Testis (tissue), 3 donors: ENCODE data around the gene OR10G3. TPM values are rescaled to one million over a fixed set of nuclear protein-coding genes. Genes with fewer than 3 reads are reported as not detected.
A peak's percentile ranks its signal among the peaks of the same experiment; 100 is the strongest.

Experiments used
- DNase-seq: peaks from one replicate; pipeline ENCODE4 v3.0.0-alpha.2; 2019
- H3K27ac ChIP-seq, 2 donors: fragments of 200-600 bp; sonication (generic); one replicate each; pipeline ENCODE4 v1.5.1; 2019
- H3K27me3 ChIP-seq: fragments of 200-600 bp; sonication (generic); one replicate; pipeline ENCODE4 v1.5.1; 2019
- H3K36me3 ChIP-seq: fragments of 200-600 bp; sonication (generic); one replicate; pipeline ENCODE4 v1.5.1; 2017; ENCODE audit warnings: low read depth; ENCODE audit errors: missing control alignments
- H3K4me1 ChIP-seq: fragments of 200-600 bp; sonication (generic); one replicate; pipeline ENCODE4 v1.5.1; 2019
- H3K4me3 ChIP-seq, 2 donors: fragments of 200-600 bp; sonication (generic); one replicate each; pipeline ENCODE4 v1.5.1; 2017 to 2019
- H3K9me3 ChIP-seq: fragments of 200-600 bp; sonication (generic); one replicate; pipeline ENCODE4 v1.5.1; 2017
- CTCF ChIP-seq, 3 experiments: fragments of 450-650 bp in 2 of 3; fragments of 200-600 bp in 1 of 3; sonication (generic) in 1 of 3; IDR thresholded peaks; one replicate each; pipeline ENCODE4 v1.5.1; 2016 to 2019; ENCODE audit warnings: antibody characterized with exemption in 3 of 3, mild to moderate bottlenecking in 2 of 3, moderate library complexity in 1 of 3
- POLR2A ChIP-seq: fragments of 450-650 bp; IDR thresholded peaks from one replicate; pipeline ENCODE4 v1.6.1; 2017; ENCODE audit warnings: antibody characterized with exemption, mild to moderate bottlenecking, moderate library complexity
- WGBS, 2 donors: methylation state at CpG; one replicate each; pipeline ENCODE4 v1.1.5; 2018; 5-methylcytosine and 5-hydroxymethylcytosine counted together
- intact Hi-C: fragments of 100-400 bp; cut with DNase I; formaldehyde crosslinking; loops from one replicate; pipeline ENCODE4 v1.15.1; 2023; ENCODE audit warnings: low total_unique reads
- polyA plus RNA-seq: library from polyadenylated mRNA; stranded (reverse); fragments of 350-450 nt; fragmentation: Illumina TruSeq; extraction: RNeasy Lipid Tissue Mini Kit (QIAGEN cat#74804); gene quantifications from one replicate; pipeline ENCODE4 v1.2.3, GENCODE V29; 2014; ENCODE audit warnings: low read depth, low replicate concordance; ENCODE audit not compliant: insufficient read depth
- total RNA-seq, 2 donors: library from RNA; depleted of rRNA; stranded (reverse); fragments of >200 nt; gene quantifications; one replicate each; pipeline ENCODE4 v1.2.3, GENCODE V29; 2016

The OR10G3 gene
- total and polyA plus RNA-seq, 3 donors from 2014 or later: not detected

DNA sequence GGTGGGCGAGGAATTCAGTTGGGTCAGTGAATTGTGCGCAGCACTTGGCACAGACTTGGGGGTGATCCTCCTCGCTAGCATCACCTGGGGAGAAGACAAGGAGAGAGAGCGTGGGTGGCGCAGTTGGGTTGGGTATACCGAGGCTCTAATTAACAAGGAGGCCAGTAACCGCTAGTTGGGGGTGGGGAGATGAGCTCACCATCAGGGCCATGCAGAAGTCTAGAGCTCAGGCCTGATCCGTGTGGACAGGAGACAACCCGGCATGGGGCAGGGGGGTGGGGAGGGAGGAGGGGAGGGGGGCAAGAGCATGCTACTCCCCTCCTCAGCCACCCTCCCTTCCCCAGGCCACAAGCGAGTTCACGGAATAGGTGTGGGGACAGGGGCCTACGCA lies 54.3 kb downstream of the OR10G3 start:
- no peaks in the 10 kb centered on the region for H3K27me3 ChIP-seq
- H3K4me1 ChIP-seq: peaks cover 9% of the 10 kb centered on the region
- H3K27ac ChIP-seq: no peak overlapping the region
- H3K9me3 ChIP-seq: no peaks in the 10 kb centered on the region
- intact Hi-C loops: no loop called here
- peak overlapping the region; percentile 69 to 81 for H3K4me3 ChIP-seq
- TF ChIP-seq POLR2A (no peak), CTCF (IDR thresholded peaks at IDR 0.05) (no peak)
- H3K36me3 ChIP-seq: no peaks in the 10 kb centered on the region
- 22 to 27% methylated on average over 7 to 11 of the region's 12 CpGs for WGBS, 2 donors
- no peak for DNase-seq

DNA sequence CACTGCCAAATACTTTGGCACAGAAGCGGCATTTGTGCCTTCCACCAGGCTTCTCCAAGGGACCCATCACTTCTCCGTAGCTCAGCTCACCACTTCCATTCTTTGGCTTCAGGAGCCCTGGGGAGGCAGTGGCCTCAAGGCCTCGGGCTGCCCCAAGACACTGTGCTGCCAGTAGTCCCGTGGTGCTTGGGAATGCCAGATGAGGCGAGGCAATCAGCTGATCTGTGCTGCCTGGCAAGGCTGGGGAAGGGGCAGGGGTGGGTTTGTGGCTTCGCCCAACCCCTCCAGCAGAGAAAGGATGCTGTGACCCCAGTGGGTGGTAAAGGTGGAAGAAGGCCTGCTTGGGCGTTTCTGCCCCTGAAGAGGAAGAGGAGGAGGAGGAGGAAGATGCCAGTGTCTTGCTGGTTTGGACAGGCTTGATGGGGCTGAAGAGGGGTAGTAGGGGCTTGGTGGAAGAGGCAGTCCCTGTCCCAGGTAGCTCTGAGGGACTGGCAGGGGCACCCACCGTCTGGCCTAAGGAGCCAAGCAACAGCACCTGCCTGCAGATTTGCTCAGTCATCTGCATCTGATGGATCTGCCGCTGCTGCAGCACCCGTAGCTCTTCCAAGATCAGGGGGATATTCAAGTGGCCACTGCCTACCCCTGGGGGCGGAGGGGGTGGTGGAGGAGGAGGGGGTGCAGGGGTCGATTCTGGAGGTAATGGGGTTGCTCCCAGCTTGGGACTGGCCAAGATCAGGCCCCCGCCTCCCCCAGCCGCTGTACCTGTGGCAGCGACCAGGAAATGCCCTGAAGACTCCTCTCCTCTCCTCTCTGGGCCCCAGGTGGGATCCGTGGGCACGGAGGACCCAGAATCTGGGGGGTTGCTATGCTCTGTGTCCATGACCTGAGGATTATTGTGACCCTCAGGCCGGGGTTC lies 55.0 kb downstream of the OR10G3 start:
- WGBS, 2 donors: 66 to 77% methylated on average over 16 to 18 of the region's 18 CpGs
- H3K36me3 ChIP-seq: no peaks in the 10 kb centered on the region
- H3K4me1 ChIP-seq: peaks cover 9% of the 10 kb centered on the region
- intact Hi-C loops: no loop called here
- H3K27me3 ChIP-seq: no peaks in the 10 kb centered on the region
- DNase-seq: no peak
- no peak overlapping the region for H3K4me3 ChIP-seq
- no peaks in the 10 kb centered on the region for H3K9me3 ChIP-seq
- H3K27ac ChIP-seq: no peak overlapping the region
- TF ChIP-seq CTCF (IDR thresholded peaks at IDR 0.05): no peak
- TF ChIP-seq POLR2A: no peak

DNA sequence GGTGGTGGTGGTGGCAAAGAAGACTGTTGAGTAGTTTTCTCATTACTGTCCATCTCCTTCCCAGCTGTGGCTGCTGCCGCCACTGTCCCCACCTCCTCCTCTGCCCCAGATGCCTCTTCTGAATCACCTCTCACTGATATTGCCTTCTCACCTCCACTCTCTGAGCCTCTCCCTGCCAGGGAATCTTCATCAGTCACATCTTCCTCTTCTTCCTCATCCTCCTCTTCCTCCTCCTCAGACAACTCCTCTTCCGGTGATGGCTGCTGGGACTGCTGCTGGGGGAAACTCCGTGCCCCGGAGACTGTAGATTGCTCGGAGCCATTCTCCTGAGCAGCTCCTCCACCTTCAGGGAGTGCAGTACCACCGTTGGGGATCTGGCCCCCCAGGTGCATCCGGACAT lies 56.7 kb downstream of the OR10G3 start:
- no peak for TF ChIP-seq POLR2A
- no peak for TF ChIP-seq CTCF (IDR thresholded peaks at IDR 0.05)
- WGBS, 2 donors: 84 to 97% methylated on average over 6 to 7 of the region's 7 CpGs
- H3K27ac ChIP-seq: no peak overlapping the region

GRCh38 chr14:21521501-21521900 lies 58.4 kb downstream of the OR10G3 start:
- Histone ChIP-seq H3K9me3 (no peaks in the 10 kb centered on the region), H3K4me3 (no peak overlapping the region), H3K4me1 (peaks cover 5% of the 10 kb centered on the region), H3K27ac (no peak overlapping the region), H3K36me3 (no peaks in the 10 kb centered on the region), H3K27me3 (no peaks in the 10 kb centered on the region)
- 82 to 87% methylated on average over 2 of the region's 2 CpGs for WGBS, 2 donors
- intact Hi-C loops: no loop called here
- TF ChIP-seq POLR2A: no peak
- no peak for TF ChIP-seq CTCF (IDR thresholded peaks at IDR 0.05)
- no peak for DNase-seq

More for the DNA sequence above, 56.7 kb downstream of the OR10G3 start:
- no peak for DNase-seq
- Histone ChIP-seq H3K9me3 (no peaks in the 10 kb centered on the region), H3K27me3 (no peaks in the 10 kb centered on the region), H3K36me3 (no peaks in the 10 kb centered on the region), H3K4me1 (peaks cover 9% of the 10 kb centered on the region), H3K4me3 (no peak overlapping the region)
- intact Hi-C loops: no loop called here

DNA sequence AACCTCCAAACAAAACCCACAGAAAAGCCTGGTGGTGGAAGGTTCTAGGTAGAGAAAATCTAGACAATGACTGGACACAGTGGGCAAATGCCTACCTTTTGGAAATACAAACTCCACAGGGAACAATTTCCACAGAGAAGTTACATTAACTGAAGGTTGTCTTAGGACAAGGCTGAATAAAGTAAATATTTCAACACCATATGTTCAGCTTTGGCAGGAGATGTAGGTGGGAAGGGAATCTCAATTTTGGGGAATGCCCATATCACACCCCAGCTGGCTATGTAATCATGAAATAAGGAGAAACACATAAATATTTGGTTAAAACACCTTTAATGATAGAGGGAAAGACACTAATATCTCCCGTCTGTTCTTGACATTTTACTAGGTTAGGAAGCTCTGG lies 59.1 kb downstream of the OR10G3 start:
- Histone ChIP-seq H3K36me3 (no peaks in the 10 kb centered on the region), H3K4me3 (no peak overlapping the region), H3K27me3 (no peaks in the 10 kb centered on the region), H3K27ac (no peak overlapping the region), H3K9me3 (no peaks in the 10 kb centered on the region), H3K4me1 (peaks cover 5% of the 10 kb centered on the region)
- intact Hi-C loops: no loop called here
- DNase-seq: no peak
- TF ChIP-seq POLR2A: no peak
- no peak for TF ChIP-seq CTCF (IDR thresholded peaks at IDR 0.05)
- WGBS, 2 donors: 90 to 96% methylated on average over 1 of the region's 1 CpG
